ENCODE data around the gene PTPRD. TPM values are rescaled to one million over a fixed set of nuclear protein-coding genes. Genes with fewer than 3 reads are reported as not detected.

The PTPRD gene
- total RNA-seq, 4 donors from 2014 or later = 0.72 to 8.0 (median 3.0) TPM

DNA sequence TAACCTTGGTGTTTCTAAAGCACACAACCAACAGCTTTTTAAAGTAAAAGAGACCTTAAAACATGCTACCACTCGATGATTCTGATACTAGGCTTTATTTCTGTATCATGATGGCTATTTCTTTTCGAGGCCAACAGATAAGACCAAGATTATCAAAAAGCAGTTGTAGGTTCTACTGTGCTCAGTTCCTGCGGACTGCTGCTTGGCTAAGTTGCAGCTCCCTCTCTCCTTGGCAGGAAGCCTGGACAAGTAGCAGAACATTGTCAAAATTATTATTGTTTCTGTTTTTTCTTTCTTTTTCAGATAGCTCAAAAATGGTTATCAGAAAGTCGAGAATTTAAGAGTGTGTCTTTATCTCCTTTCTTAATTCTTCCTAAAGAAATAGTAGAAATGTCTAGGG is 607.6 kb downstream of the PTPRD start:
- 57 to 58% methylated on average over 4 of the region's 4 CpGs for WGBS, 2 donors
- no peak overlapping the region for H3K4me3 ChIP-seq (ENCODE audit: low read depth, poor library complexity, severe bottlenecking)
- DNase-seq (ENCODE audit: low spot score in 2 of 2) = no peak
- intact Hi-C loops (cut with DNase I; ENCODE audit: low total_unique reads) = no loop called here
- no peak for TF ChIP-seq POLR2A (IDR thresholded peaks at IDR 0.05)
- TF ChIP-seq, protein P1, sequence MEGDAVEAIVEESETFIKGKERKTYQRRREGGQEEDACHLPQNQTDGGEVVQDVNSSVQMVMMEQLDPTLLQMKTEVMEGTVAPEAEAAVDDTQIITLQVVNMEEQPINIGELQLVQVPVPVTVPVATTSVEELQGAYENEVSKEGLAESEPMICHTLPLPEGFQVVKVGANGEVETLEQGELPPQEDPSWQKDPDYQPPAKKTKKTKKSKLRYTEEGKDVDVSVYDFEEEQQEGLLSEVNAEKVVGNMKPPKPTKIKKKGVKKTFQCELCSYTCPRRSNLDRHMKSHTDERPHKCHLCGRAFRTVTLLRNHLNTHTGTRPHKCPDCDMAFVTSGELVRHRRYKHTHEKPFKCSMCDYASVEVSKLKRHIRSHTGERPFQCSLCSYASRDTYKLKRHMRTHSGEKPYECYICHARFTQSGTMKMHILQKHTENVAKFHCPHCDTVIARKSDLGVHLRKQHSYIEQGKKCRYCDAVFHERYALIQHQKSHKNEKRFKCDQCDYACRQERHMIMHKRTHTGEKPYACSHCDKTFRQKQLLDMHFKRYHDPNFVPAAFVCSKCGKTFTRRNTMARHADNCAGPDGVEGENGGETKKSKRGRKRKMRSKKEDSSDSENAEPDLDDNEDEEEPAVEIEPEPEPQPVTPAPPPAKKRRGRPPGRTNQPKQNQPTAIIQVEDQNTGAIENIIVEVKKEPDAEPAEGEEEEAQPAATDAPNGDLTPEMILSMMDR (IDR thresholded peaks at IDR 0.05) = no peak

DNA sequence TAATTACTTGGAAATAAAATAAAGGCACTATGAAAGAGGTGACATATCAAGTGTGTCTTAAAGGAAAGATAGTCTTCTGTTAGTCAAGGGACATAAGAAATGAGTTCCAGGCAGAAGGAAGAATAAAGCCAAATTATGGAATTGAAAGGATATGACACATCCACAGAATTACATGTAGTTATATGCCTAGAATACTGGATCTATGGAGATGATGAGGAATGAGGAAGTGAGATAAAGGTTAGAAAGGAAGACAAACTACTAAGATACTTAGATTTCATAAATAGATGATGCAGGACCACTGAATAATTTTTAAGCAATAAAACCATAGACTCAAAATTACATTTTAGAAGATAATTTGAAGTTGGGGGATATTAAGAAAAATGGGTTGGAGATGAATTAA is 609.8 kb downstream of the PTPRD start:
- TF ChIP-seq POLR2A (IDR thresholded peaks at IDR 0.05) = no peak
- TF ChIP-seq, protein P1 (IDR thresholded peaks at IDR 0.05) = no peak

DNA sequence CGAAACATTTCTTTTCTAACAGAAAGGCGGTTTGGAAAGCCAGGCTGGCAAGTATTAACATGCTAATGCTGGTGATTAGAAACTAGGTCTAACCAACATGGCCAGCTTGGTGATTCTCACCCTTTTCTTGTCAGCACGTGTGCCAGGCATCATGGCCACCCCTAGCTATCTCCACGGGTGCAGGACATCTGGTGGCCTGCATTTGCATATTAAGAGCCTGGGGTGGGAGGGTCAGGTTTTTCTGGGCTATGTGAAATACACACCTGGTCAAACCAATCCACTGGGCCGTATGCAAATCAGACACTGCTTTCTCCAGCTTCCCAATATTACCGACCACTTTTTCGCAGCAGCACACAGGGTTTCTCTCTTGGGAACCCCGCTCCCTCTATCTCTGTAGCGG is 612.1 kb downstream of the PTPRD start:
- TF ChIP-seq, protein P1 (IDR thresholded peaks at IDR 0.05) = no peak
- no peak for TF ChIP-seq POLR2A (IDR thresholded peaks at IDR 0.05)
- intact Hi-C loops (cut with DNase I; ENCODE audit: low total_unique reads) = no loop called here
- DNase-seq (ENCODE audit: low spot score in 2 of 2) = no peak
- H3K4me3 ChIP-seq (ENCODE audit: low read depth, poor library complexity, severe bottlenecking) = no peak overlapping the region
- WGBS, 2 donors = 72 to 86% methylated on average over 9 of the region's 9 CpGs

More for the DNA sequence above, 609.8 kb downstream of the PTPRD start:
- intact Hi-C loops (cut with DNase I; ENCODE audit: low total_unique reads) = no loop called here
- DNase-seq (ENCODE audit: low spot score in 2 of 2) = no peak
- H3K4me3 ChIP-seq (ENCODE audit: low read depth, poor library complexity, severe bottlenecking) = no peak overlapping the region

DNA sequence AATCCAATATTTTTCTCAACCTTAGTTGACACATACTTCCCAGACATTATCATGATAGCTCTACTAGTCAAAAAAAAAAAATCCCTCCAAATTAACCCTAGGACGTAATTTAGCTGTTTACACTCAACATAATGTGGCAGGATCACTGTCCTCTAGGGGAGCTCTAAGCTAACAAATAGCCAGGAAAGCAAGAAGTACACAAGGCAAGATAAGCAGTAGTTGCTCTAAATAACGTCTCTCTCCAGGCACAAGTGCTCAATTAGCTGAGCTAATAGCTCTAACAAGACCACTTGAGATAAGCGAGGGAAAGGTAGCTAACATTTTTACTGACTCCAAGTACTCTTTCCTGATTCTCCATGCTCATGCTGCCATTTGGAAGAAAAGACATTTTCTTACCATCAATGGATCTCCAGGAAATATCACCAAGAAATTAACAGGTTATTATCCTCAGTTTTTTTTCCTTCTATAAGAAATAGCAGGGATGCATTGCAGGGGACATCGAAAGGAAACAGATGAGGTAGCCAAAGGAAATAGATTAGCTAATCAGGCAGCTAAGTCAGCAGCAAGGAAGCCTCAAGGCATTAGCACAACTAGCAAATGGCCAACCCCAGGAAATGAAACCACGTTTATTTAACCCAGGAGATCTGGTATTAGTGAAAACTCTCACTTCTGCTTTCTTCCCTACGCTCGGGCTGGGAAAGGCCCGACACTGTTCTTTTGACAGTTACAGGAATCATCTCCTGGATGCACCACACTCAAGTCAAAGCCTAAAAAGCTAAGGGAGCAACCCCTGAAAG is 614.1 kb downstream of the PTPRD start:
- 47 to 62% methylated on average over 8 of the region's 8 CpGs for WGBS, 2 donors
- no peak for DNase-seq (ENCODE audit: low spot score in 2 of 2)
- intact Hi-C loops (cut with DNase I; ENCODE audit: low total_unique reads) = no loop called here
- TF ChIP-seq, protein P1 (IDR thresholded peaks at IDR 0.05) = no peak
- TF ChIP-seq POLR2A (IDR thresholded peaks at IDR 0.05) = no peak
- no peak overlapping the region for H3K4me3 ChIP-seq (ENCODE audit: low read depth, poor library complexity, severe bottlenecking)

DNA sequence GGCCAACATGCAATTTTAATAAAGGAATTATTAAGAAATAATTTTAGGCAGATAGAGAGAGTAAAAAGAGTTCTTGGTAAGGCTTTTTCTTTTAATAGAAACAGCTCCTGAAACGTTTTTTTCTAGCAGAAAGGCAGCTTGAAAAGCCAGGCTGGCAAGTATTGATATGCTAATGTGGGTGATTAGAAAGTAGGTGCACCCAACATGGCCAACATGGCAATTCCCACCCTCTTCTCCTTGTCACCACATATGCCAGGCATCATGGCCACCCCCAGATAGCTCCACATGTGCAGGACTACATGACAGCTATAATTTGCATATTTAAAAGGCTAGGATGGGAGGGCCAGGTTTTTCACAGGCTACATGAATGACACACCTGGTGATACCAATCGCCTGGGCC is 615.2 kb downstream of the PTPRD start:
- 40 to 54% methylated on average over 2 of the region's 2 CpGs for WGBS, 2 donors
- H3K4me3 ChIP-seq (ENCODE audit: low read depth, poor library complexity, severe bottlenecking) = no peak overlapping the region
- intact Hi-C loops (cut with DNase I; ENCODE audit: low total_unique reads) = no loop called here
- TF ChIP-seq POLR2A (IDR thresholded peaks at IDR 0.05) = no peak
- TF ChIP-seq, protein P1 (IDR thresholded peaks at IDR 0.05) = no peak
- no peak for DNase-seq (ENCODE audit: low spot score in 2 of 2)

DNA sequence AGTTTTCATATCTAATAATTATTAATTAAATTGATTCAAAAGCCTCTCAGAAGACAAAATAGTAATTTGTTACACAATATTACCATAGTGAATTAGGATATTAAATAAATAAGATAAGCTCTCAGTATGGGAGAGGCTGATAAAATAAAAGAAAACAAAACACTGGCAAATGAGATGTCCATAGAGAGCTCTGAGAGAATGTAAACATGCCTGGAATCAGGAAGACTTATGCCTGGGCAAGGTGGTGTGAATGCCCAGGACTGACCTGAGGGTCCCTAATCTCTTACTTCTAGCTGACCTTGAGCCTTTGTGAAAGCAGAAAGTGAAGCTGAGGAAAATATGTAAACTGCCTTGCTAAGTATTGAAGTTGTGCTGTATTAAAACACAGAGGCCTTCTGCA is 616.5 kb downstream of the PTPRD start:
- intact Hi-C loops (cut with DNase I; ENCODE audit: low total_unique reads) = no loop called here
- no peak for TF ChIP-seq POLR2A (IDR thresholded peaks at IDR 0.05)
- TF ChIP-seq, protein P1 (IDR thresholded peaks at IDR 0.05) = no peak
- no peak for DNase-seq (ENCODE audit: low spot score in 2 of 2)
- no peak overlapping the region for H3K4me3 ChIP-seq (ENCODE audit: low read depth, poor library complexity, severe bottlenecking)
